DMS153 treated with DMSO at 0.1 percent for 48 hours (cell line): ENCODE data around the gene GLB1L3.
"Not testable (repeated sequence)": the region's sequence is repeated elsewhere in the genome, so short reads cannot be mapped to it uniquely, and the experiment has no call there.

Experiments used
- DNase-seq: peaks from one replicate; lab custom pipeline; 2025; ENCODE audit not compliant: unreplicated experiment; lab: John Stamatoyannopoulos, UW

GLB1L3 gene

GRCh38 chr11:134340354-134340964 is 64.3 kb downstream of the GLB1L3 start:
- DNase-seq: no peak

GRCh38 chr11:134341805-134342571 is 65.8 kb downstream of the GLB1L3 start:
- DNase-seq: no peak

DNA sequence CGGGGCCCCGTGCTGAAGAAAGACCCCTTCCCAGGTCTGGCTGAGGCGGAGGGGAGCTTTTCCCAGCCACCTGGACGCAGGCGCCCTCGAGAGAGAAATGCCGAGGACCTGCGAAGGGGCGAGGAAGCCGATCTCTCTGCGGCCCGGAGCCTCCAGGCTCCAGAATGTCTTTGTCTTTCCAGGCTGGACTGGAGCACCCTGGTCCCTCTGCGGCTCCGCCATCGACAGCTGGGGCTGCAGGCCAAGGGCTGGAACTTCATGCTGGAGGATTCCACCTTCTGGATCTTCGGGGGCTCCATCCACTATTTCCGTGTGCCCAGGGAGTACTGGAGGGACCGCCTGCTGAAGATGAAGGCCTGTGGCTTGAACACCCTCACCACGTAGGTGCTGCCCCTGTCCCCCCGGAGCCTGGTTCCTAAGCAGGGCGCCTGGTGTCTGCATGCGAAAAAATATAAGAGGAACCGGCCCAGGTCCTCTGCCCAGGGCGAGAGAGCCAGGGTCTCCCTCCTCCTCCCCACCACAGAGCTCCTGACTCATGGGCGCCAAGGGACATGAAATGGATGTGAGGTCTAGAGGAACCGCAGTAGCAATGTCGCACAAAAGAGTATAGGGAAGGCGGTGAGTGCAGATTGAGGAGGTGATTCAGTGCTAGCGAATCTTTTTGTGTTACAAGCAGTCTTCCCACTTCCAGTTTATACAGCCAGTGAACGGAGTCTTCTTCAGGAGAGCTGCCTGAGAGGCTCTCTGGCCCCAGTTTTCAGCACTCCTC is 66.6 kb downstream of the GLB1L3 start:
- no peak for DNase-seq

- no peak for DNase-seq
Observed at GRCh38 chr11:134343646-134344045, 67.5 kb downstream of the GLB1L3 start.

DNA sequence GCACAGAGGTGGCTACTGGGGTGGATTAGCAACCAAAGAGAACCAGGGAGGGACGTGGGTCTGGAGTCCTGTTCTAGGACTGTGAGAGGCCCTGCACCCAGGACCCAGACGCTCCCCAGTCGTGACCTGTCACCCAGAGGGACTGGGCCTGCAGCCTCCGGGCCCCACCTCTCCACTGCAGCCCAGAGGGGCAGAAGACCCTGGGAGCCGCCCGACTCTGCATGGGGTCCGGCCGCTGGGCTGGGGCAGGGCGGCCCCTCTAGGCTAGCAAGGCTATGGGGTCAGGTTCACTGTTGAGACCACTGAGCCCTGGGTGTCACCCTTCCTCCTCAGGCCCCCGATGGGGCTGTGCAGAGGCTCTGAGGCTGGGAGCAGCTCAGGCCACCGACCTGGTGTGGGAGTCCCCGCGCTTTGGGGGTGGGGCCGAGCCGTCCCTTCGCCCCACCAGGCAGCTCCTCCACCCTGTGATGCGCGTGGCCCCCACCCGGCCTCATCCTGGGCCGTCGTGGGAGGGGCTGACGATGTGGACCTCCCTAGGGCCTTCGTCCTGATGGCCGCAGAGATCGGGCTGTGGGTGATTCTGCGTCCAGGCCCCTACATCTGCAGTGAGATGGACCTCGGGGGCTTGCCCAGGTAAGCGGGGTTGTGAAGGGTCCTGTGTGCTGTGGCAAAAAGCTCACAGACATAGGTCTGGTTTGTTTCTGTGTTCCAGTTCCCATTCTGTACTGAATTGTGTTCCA is 68.5 kb downstream of the GLB1L3 start:
- not testable (repeated sequence) for DNase-seq

- no peak for DNase-seq
Observed at GRCh38 chr11:134345237-134345550, 69.0 kb downstream of the GLB1L3 start.

GRCh38 chr11:134346101-134346975 is 70.2 kb downstream of the GLB1L3 start:
- DNase-seq: no peak

- DNase-seq: no peak
Observed at GRCh38 chr11:134346976-134347350, 70.8 kb downstream of the GLB1L3 start.

GRCh38 chr11:134347441-134347840 is 71.3 kb downstream of the GLB1L3 start:
- DNase-seq: no peak

DNA sequence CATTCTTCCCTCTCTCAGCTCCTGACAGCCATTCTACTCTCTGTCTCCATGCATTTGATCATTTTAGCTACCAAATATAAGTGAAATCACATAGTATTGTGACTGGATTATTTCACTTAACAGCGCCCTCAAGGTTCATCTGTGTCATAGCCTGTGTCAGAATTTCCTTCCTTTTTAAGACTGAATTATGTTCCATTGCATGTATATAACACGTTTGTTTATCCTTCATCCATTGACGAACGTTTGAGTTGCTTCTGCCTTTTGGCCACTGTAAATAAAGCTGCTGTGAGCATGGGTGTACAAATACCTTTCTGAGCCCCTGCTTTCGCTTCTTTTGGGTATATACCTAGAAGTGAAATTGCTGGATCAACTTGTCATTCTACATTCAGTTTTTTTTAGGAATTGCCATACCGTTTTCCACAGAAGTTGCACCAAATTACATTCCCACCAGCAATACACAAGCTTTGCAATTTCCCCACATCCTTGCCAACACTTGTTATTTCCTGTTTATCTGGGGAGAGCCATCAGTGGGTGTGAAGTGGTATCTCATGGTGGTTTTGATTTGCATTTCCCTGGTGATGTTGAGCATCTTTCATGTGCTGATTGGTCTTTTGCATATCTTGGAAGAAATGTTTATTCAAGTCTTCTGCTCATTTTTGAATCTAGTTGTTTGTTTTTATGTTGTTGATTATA is 73.1 kb downstream of the GLB1L3 start:
- DNase-seq: no peak

GRCh38 chr11:134349802-134350355 is 73.7 kb downstream of the GLB1L3 start:
- no peak for DNase-seq

DNA sequence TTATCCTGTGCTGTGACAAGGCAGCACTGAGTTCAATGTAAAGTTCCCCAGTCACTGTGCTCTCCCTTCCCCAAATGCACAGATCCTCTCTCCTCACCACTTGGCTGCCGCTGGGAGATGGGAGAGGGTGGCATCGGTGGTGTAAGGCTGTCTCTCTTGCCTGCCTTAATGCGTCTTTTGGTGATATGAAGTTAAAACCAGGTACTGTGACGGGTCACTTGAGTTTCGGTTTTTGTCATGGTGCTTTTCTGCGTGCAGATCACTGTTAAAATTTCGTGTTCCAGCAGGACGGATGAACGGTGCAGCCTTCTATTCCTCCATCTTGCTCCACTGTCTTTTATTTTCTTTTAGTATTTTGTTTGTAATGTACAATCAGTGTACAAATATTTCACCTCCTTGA is 74.2 kb downstream of the GLB1L3 start:
- no peak for DNase-seq

GRCh38 chr11:134352111-134352510 is 75.9 kb downstream of the GLB1L3 start:
- no peak for DNase-seq

GRCh38 chr11:134355136-134355535 is 79.0 kb downstream of the GLB1L3 start:
- DNase-seq: no peak

DNA sequence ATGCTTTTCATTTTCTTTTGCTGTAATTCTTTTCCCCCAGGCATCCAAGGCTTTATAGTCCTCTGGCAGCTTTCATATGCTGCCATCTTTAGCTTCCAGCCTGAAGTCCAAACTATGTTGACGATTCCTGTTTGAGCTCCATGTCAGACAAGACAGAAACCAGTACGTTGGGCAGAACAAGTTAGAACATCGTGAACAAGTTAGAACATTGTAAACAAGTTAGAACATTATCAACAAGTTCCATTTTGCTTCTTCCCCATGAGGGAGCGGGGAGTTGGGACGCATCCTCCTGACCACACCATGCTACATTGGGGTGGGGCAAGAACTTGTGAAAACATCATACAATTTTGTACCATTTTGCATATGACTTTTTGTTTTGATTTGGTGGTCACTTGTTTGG is 79.5 kb downstream of the GLB1L3 start:
- no peak for DNase-seq

DNA sequence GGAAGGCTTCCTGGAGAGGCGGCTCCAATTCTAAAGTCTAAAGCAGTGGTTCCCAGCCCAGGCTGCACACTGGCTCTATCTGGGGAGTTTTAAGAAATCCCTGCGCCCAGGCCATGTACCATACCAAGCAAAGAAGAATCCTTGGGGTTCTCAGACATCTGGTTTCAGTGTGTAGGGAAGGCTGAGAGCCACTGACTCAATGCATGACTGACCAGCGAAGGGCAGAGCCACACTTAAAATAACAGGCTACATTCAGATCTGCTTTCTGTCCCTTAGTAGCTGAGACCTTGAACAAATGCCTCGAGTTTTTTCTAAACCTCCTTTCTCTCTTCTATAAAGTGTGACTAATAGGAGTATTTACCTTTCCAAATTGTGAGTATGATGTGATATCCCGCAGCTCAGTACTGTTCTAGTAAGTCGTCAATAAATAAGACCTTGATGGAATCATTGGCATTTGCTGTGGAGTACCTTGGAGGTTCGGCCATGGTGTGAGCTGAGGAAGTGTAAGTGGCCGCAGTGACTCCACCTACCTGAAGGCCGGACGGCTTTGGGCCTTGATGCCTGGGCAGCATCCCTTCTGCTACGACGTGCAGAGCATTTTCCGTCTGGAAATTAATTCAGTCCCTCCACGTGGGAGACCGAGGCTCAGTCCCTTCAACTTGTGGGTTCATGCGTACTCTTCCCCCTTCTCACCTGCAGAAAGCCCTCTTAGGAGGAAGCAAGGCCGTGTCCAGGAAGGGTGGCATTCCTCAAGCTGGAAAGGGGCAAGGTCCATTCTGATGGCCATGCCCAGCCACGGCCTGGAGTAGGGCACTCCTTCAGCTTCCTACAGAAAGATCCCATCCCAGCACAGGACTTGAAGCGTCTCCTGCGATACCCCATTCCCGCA is 80.7 kb downstream of the GLB1L3 start:
- DNase-seq: no peak

- no peak for DNase-seq
Observed at GRCh38 chr11:134357545-134357839, 81.3 kb downstream of the GLB1L3 start.

DNA sequence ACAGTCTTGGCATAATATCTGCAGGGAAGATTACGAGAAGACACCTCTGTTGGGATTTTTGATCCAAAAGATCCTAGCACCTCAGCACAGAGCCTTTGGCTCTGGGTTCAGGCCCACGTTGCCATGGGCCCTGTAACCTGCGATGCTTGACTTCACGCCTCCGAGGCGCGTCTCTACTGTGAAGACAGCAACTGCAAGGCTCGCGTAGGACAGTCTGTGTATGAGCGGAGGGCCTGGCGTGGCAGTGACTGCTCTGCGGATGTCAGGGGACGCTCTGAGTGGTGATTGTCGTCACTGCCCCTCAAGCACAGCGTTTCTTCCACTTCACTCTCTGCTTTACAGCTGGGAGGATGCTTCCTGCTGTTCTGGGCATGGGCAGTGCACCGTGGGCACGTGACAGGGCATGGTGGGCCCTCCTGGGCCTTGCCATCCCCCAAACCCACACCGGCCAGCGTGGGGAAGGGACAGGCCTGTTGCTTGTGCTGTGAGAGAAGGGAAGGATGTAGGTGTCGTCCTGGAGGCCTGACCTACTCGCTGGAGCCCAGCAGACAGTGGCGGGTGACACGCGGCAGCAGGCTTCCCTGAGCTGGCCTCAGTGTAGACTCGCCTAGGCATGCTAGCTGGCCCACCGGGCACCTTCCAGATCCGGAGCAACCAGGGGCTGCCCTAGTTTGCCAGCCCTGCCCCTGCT is 82.1 kb downstream of the GLB1L3 start:
- DNase-seq: no peak
